ENCODE data around the gene SSTR3. TPM values are rescaled to one million over a fixed set of nuclear protein-coding genes. Genes with fewer than 3 reads are reported as not detected.
A peak's percentile ranks its signal among the peaks of the same experiment; 100 is the strongest.

Gene SSTR3
- total and polyA plus RNA-seq, 9 of the 15 experiments (the other 6 are each of a cell fraction or from before 2014, with no cell fraction given): 0.03 TPM; not detected in 8

DNA sequence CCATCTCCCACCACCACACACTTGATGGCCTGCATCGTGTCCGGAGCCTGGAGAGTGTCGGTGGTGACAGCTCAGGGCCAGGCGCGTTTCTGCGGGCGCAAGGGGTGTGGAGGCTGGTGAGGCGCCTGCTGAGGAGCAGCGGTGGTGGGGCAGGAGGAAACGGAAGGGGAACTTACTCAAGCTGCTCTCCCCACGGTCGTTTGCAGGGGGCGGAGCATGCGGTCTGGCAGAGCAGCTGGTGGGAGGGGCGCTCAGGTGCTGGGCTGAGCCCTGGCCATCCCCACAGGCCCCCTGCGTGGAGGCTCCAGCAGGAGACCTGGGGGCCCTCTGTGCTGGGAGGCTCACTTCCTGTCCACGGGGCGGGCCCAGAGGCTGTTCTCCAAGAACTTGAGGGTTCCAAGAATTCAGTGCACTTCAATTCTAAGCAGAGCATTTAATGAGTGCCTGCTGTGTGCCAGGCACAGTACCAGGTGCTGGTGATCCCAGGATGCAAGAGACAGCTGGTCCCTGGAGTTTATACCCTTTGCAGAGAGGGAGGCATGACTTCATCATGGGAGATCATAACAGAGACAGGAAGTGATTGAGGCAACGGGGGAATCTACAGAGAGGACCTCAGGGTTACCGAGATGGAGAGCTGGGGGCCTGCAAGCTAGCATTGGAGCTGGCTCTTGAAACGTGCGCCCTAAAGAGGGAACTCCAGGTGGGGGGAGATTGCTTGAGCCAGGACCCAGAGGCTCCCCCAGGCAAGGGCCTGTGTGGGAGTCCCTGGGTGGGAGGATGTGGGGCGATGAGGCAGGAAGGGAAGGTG is 32.0 kb upstream of the SSTR3 start, which contains the start of gene RAC2 (continued):
- TF ChIP-seq, protein P1, sequence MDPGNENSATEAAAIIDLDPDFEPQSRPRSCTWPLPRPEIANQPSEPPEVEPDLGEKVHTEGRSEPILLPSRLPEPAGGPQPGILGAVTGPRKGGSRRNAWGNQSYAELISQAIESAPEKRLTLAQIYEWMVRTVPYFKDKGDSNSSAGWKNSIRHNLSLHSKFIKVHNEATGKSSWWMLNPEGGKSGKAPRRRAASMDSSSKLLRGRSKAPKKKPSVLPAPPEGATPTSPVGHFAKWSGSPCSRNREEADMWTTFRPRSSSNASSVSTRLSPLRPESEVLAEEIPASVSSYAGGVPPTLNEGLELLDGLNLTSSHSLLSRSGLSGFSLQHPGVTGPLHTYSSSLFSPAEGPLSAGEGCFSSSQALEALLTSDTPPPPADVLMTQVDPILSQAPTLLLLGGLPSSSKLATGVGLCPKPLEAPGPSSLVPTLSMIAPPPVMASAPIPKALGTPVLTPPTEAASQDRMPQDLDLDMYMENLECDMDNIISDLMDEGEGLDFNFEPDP (CRISPR knock-in tag; IDR thresholded peaks at IDR 0.05): no peak
- TF ChIP-seq, protein P2, sequence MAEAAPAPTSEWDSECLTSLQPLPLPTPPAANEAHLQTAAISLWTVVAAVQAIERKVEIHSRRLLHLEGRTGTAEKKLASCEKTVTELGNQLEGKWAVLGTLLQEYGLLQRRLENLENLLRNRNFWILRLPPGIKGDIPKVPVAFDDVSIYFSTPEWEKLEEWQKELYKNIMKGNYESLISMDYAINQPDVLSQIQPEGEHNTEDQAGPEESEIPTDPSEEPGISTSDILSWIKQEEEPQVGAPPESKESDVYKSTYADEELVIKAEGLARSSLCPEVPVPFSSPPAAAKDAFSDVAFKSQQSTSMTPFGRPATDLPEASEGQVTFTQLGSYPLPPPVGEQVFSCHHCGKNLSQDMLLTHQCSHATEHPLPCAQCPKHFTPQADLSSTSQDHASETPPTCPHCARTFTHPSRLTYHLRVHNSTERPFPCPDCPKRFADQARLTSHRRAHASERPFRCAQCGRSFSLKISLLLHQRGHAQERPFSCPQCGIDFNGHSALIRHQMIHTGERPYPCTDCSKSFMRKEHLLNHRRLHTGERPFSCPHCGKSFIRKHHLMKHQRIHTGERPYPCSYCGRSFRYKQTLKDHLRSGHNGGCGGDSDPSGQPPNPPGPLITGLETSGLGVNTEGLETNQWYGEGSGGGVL (CRISPR knock-in tag; IDR thresholded peaks at IDR 0.05): no peak
- no peak for TF ChIP-seq ZFPM2 (CRISPR knock-in tag; IDR thresholded peaks at IDR 0.05)
- TF ChIP-seq MAFF (IDR thresholded peaks at IDR 0.05; ENCODE audit: low read length): no peak
- no peak for TF ChIP-seq ZNF121 (CRISPR knock-in tag; conservative IDR thresholded peaks at IDR 0.05)
- TF ChIP-seq FOXM1 (IDR thresholded peaks at IDR 0.05; ENCODE audit: low read depth): no peak
- no peak for TF ChIP-seq FOXM1 (CRISPR knock-in tag; IDR thresholded peaks at IDR 0.05; ENCODE audit: low read depth)
- TF ChIP-seq ZNF212 (CRISPR knock-in tag; IDR thresholded peaks at IDR 0.05): no peak
- TF ChIP-seq POU5F1 (IDR thresholded peaks at IDR 0.05; ENCODE audit: borderline replicate concordance, low read depth, low read length, partially characterized antibody): no peak
- TF ChIP-seq, protein P3, sequence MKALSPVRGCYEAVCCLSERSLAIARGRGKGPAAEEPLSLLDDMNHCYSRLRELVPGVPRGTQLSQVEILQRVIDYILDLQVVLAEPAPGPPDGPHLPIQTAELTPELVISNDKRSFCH (CRISPR knock-in tag; IDR thresholded peaks at IDR 0.05): no peak
- TF ChIP-seq, protein P3 (tag; IDR thresholded peaks at IDR 0.05): no peak
- TF ChIP-seq TFAM (CRISPR knock-in tag; conservative IDR thresholded peaks at IDR 0.05): no peak
- no peak for TF ChIP-seq ZNF785 (CRISPR knock-in tag; IDR thresholded peaks at IDR 0.05)
- no peak for TF ChIP-seq HNRNPLL (IDR thresholded peaks at IDR 0.05; ENCODE audit: low read depth, low read length, poor library complexity, severe bottlenecking)
- peak; percentile 63; the same call in 1 of the 2 replicates for TF ChIP-seq PHF8 (IDR thresholded peaks at IDR 0.05; ENCODE audit: borderline replicate concordance, low read length)
- no peak for TF ChIP-seq MTA2 (IDR thresholded peaks at IDR 0.05; ENCODE audit: low read depth)
- no peak for TF ChIP-seq THRAP3 (IDR thresholded peaks at IDR 0.05; ENCODE audit: borderline replicate concordance)
- no peak for TF ChIP-seq FOS (IDR thresholded peaks at IDR 0.05; ENCODE audit: extremely low read depth, insufficient read length)
- TF ChIP-seq ZNF140 (CRISPR knock-in tag; IDR thresholded peaks at IDR 0.05): no peak
- 0 out of 2 replicates have a peak, but pooled peaks have one; percentile 20 for TF ChIP-seq SMAD4 (CRISPR knock-in tag; conservative IDR thresholded peaks at IDR 0.05)
- TF ChIP-seq ZNF696 (CRISPR knock-in tag; conservative IDR thresholded peaks at IDR 0.05): no peak
- TF ChIP-seq, protein P4, sequence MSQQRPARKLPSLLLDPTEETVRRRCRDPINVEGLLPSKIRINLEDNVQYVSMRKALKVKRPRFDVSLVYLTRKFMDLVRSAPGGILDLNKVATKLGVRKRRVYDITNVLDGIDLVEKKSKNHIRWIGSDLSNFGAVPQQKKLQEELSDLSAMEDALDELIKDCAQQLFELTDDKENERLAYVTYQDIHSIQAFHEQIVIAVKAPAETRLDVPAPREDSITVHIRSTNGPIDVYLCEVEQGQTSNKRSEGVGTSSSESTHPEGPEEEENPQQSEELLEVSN (IDR thresholded peaks at IDR 0.05; ENCODE audit: borderline replicate concordance in 1 of 2, extremely low read depth in 1 of 2, insufficient read depth in 1 of 2, insufficient read length in 1 of 2, low read depth in 1 of 2, low read length in 1 of 2, poor library complexity in 1 of 2, severe bottlenecking in 1 of 2): peak in 1 of 2 experiments; percentile 26
- TF ChIP-seq ZNF12 (CRISPR knock-in tag; IDR thresholded peaks at IDR 0.05): no peak

Measured in K562 (cell line).